Spleen (tissue), 11 donors: ENCODE data around the gene GDI1. TPM values are rescaled to one million over a fixed set of nuclear protein-coding genes. Genes with fewer than 3 reads are reported as not detected.

Experiments used
- DNase-seq: peaks from one replicate; pipeline ENCODE4 v3.0.0-alpha.2; 2020
- H3K27ac ChIP-seq, 8 donors: fragments of 200-600 bp; sonication (generic) in 7 of 8; 1 replicate in 4 of 8; 2 replicates in 4 of 8; pipeline versions ENCODE4 v1.5.0 to v1.8.0; 2016 to 2021; ENCODE audit warnings: inconsistent platforms in 4 of 8, mild to moderate bottlenecking in 4 of 8, moderate library complexity in 1 of 8
- H3K27me3 ChIP-seq, 7 donors: fragments of 200-600 bp; sonication (generic) in 6 of 7; replicated peaks in 1 of 7; 1 replicate in 4 of 7; 2 replicates in 3 of 7; pipeline versions ENCODE4 v1.5.0 to v1.8.0; 2016 to 2021; ENCODE audit warnings: inconsistent platforms in 3 of 7, mild to moderate bottlenecking in 1 of 7
- H3K36me3 ChIP-seq, 6 donors: fragments of 200-600 bp; sonication (generic) in 5 of 6; 1 replicate in 4 of 6; 2 replicates in 2 of 6; pipeline versions ENCODE4 v1.5.0 to v1.8.0; 2016 to 2021; ENCODE audit warnings: inconsistent platforms in 2 of 6
- H3K4me1 ChIP-seq, 6 donors: fragments of 200-600 bp; sonication (generic) in 5 of 6; 1 replicate in 3 of 6; 2 replicates in 3 of 6; pipeline versions ENCODE4 v1.5.0 to v1.8.0; 2016 to 2021; ENCODE audit warnings: inconsistent platforms in 3 of 6
- H3K4me3 ChIP-seq, 8 donors: fragments of 200-600 bp; sonication (generic) in 7 of 8; 1 replicate in 4 of 8; 2 replicates in 4 of 8; pipeline versions ENCODE4 v1.5.0 to v1.8.0; 2016 to 2021; ENCODE audit warnings: inconsistent platforms in 4 of 8, mild to moderate bottlenecking in 4 of 8, moderate library complexity in 2 of 8
- H3K9me3 ChIP-seq, 8 donors: fragments of 200-600 bp; sonication (generic) in 7 of 8; 1 replicate in 4 of 8; 2 replicates in 4 of 8; pipeline versions ENCODE4 v1.5.0 to v1.8.0; 2016 to 2021; ENCODE audit warnings: inconsistent platforms in 4 of 8
- CTCF ChIP-seq, 11 experiments: fragments of 200-600 bp in 7 of 11; fragments of 450-650 bp in 4 of 11; sonication (generic) in 4 of 11; IDR thresholded peaks in 8 of 11; conservative IDR thresholded peaks in 3 of 11; 1 replicate in 7 of 11; 2 replicates in 4 of 11; pipeline versions ENCODE4 v1.4.0 to v1.8.0; 2016 to 2021; ENCODE audit warnings: antibody characterized with exemption in 11 of 11, inconsistent platforms in 4 of 11, mild to moderate bottlenecking in 1 of 11
- POLR2A ChIP-seq, 3 donors: fragments of 450-650 bp; IDR thresholded peaks; one replicate each; pipeline ENCODE4 v1.5.1; 2017; ENCODE audit warnings: antibody characterized with exemption in 3 of 3, mild to moderate bottlenecking in 1 of 3
- POLR2AphosphoS5 ChIP-seq, 3 donors: sonication (generic); formaldehyde crosslinking; IDR thresholded peaks; one replicate each; pipeline ENCODE4 v1.5.1; 2017; ENCODE audit warnings: antibody characterized with exemption in 3 of 3
- WGBS, 5 donors: extraction: QIAGEN DNeasy Blood & Tissue Kit in 3 of 5; methylation state at CpG; one replicate each; pipeline versions ENCODE4 v1.1.5 to v1.1.7; 2013 to 2018; 5-methylcytosine and 5-hydroxymethylcytosine counted together
- intact Hi-C: fragments of 100-400 bp; cut with DNase I; formaldehyde crosslinking; loops from one replicate; pipeline ENCODE4 v1.15.0; 2023; ENCODE audit warnings: low total_unique reads
- polyA plus RNA-seq, 3 donors: library from polyadenylated mRNA; stranded (reverse); fragments of 200-250 nt; gene quantifications; one replicate each; pipeline ENCODE4 v1.2.1, GENCODE V29; 2013
- total RNA-seq, 7 donors: library from RNA; depleted of rRNA in 3 of 7; stranded (reverse); fragments of >200 nt in 3 of 7; fragmentation: NEBNext Ultra II Directional in 4 of 7; extraction: Animal tissue kit (Norgen Biotek cat#: 25700) in 4 of 7; gene quantifications; one replicate each; pipeline versions ENCODE4 v1.1.0 to v1.2.1, GENCODE V29; 2016 to 2021
- donor health status: healthy with polysubstance abuse.
- donor health status: DM: no; HTN: no; CAD: no; lungs with moderate emphysema.
- donor health status: DM: no; HTN: no; CAD: no.
- donor health status: Bipolar disorder and iron deficiency.
- donor health status: healthy.
- donor health status: DM: no; HTN: no; CAD: no.
- donor health status: DM: yes; HTN: yes; CAD: no.

Gene GDI1
- total and polyA plus RNA-seq, 10 donors, result 56.2 to 137 (median 111) TPM

- intact Hi-C loops, result no loop called here
- TF ChIP-seq CTCF (IDR thresholded peaks at IDR 0.05 in 8 of 11, conservative IDR thresholded peaks at IDR 0.05 in 3 of 11) (no peak), POLR2AphosphoS5 (IDR thresholded peaks at IDR 0.05) (no peak), POLR2A (IDR thresholded peaks at IDR 0.05) (no peak)
- 84 to 100% (median 91%) methylated on average over 4 to 8 of the region's 8 CpGs; no CpG with 5 or more reads in 1 of the 5 donors for WGBS, 5 donors
- no peak overlapping the region for H3K4me3 ChIP-seq
- peak overlapping the region in 3 of 8 donors; percentile 92 to 94 (median 93) for H3K27ac ChIP-seq
- DNase-seq, result peak; percentile 72
- peaks cover 0 to 46% (median 15%) of the 10 kb centered on the region in 6 donors for H3K36me3 ChIP-seq
- no peaks in the 10 kb centered on the region for H3K9me3 ChIP-seq
- peaks cover 3 to 53% (median 27%) of the 10 kb centered on the region in 6 donors for H3K4me1 ChIP-seq
- H3K27me3 ChIP-seq, result no peaks in the 10 kb centered on the region
These were observed 4.7 kb upstream of the GDI1 start for GRCh38 chrX:154432210-154432609.

- WGBS, 5 donors, result 79 to 97% (median 88%) methylated on average over 3 to 7 of the region's 7 CpGs
- Histone ChIP-seq H3K4me1 (peaks cover 2 to 55% (median 28%) of the 10 kb centered on the region in 6 donors), H3K9me3 (no peaks in the 10 kb centered on the region), H3K27ac (no peak overlapping the region), H3K36me3 (peaks cover 0 to 48% (median 15%) of the 10 kb centered on the region in 6 donors), H3K4me3 (no peak overlapping the region), H3K27me3 (no peaks in the 10 kb centered on the region)
- TF ChIP-seq POLR2A (IDR thresholded peaks at IDR 0.05), result no peak
- no peak for TF ChIP-seq POLR2AphosphoS5 (IDR thresholded peaks at IDR 0.05)
- no peak for TF ChIP-seq CTCF (IDR thresholded peaks at IDR 0.05 in 8 of 11, conservative IDR thresholded peaks at IDR 0.05 in 3 of 11)
- peak; percentile 76 for DNase-seq
- intact Hi-C loops, result no loop called here
These were observed 3.3 kb upstream of the GDI1 start for GRCh38 chrX:154433605-154434004.

- DNase-seq, result peak; percentile 64
- no peak overlapping the region for H3K4me3 ChIP-seq
- H3K4me1 ChIP-seq, result peaks cover 4 to 58% (median 30%) of the 10 kb centered on the region in 6 donors
- H3K27ac ChIP-seq, result no peak overlapping the region
- H3K36me3 ChIP-seq, result peaks cover 0 to 58% (median 15%) of the 10 kb centered on the region in 6 donors
- intact Hi-C loops, result no loop called here
- WGBS, 5 donors, result 77 to 100% (median 93%) methylated on average over 1 to 7 of the region's 7 CpGs
- H3K9me3 ChIP-seq, result no peaks in the 10 kb centered on the region
- no peak for TF ChIP-seq POLR2A (IDR thresholded peaks at IDR 0.05)
- TF ChIP-seq CTCF (IDR thresholded peaks at IDR 0.05 in 8 of 11, conservative IDR thresholded peaks at IDR 0.05 in 3 of 11), result no peak
- no peak for TF ChIP-seq POLR2AphosphoS5 (IDR thresholded peaks at IDR 0.05)
- no peaks in the 10 kb centered on the region for H3K27me3 ChIP-seq
These were observed 2.4 kb upstream of the GDI1 start for GRCh38 chrX:154434394-154435168.

- TF ChIP-seq CTCF (IDR thresholded peaks at IDR 0.05 in 8 of 11, conservative IDR thresholded peaks at IDR 0.05 in 3 of 11), result no peak
- TF ChIP-seq POLR2AphosphoS5 (IDR thresholded peaks at IDR 0.05), result peak in 1 of 3 donors; percentile 31
- no peak for TF ChIP-seq POLR2A (IDR thresholded peaks at IDR 0.05)
- DNase-seq, result peak; percentile 72
- Histone ChIP-seq H3K4me1 (peaks cover 4 to 58% (median 29%) of the 10 kb centered on the region in 6 donors), H3K27me3 (no peaks in the 10 kb centered on the region), H3K36me3 (peaks cover 0 to 65% (median 16%) of the 10 kb centered on the region in 6 donors), H3K9me3 (no peaks in the 10 kb centered on the region), H3K4me3 (no peak overlapping the region), H3K27ac (no peak overlapping the region)
- WGBS, 5 donors, result 88 to 96% (median 94%) methylated on average over 7 to 19 of the region's 19 CpGs
- intact Hi-C loops, result no loop called here
These were observed 1.7 kb upstream of the GDI1 start for GRCh38 chrX:154435171-154435733.
